ENCODE results near the gene GRIP2.

GRIP2 gene

GRCh38 chr3:14574183-14574582, 34.0 kb upstream of the GRIP2 start:
- TF ChIP-seq TAF1 (IDR thresholded peaks at IDR 0.05; ENCODE audit: borderline replicate concordance, insufficient read depth, low read length) (no peak), SIN3A (IDR thresholded peaks at IDR 0.05; ENCODE audit: borderline replicate concordance, insufficient read depth, low read length) (no peak), POLR2AphosphoS5 (IDR thresholded peaks at IDR 0.05; ENCODE audit: low read depth, low read length) (no peak), FOXP2 (optimal IDR thresholded peaks at IDR 0.05; ENCODE audit: borderline replicate concordance, extremely low read depth, extremely low read length, insufficient read depth) (no peak)
- TF ChIP-seq, protein P1, sequence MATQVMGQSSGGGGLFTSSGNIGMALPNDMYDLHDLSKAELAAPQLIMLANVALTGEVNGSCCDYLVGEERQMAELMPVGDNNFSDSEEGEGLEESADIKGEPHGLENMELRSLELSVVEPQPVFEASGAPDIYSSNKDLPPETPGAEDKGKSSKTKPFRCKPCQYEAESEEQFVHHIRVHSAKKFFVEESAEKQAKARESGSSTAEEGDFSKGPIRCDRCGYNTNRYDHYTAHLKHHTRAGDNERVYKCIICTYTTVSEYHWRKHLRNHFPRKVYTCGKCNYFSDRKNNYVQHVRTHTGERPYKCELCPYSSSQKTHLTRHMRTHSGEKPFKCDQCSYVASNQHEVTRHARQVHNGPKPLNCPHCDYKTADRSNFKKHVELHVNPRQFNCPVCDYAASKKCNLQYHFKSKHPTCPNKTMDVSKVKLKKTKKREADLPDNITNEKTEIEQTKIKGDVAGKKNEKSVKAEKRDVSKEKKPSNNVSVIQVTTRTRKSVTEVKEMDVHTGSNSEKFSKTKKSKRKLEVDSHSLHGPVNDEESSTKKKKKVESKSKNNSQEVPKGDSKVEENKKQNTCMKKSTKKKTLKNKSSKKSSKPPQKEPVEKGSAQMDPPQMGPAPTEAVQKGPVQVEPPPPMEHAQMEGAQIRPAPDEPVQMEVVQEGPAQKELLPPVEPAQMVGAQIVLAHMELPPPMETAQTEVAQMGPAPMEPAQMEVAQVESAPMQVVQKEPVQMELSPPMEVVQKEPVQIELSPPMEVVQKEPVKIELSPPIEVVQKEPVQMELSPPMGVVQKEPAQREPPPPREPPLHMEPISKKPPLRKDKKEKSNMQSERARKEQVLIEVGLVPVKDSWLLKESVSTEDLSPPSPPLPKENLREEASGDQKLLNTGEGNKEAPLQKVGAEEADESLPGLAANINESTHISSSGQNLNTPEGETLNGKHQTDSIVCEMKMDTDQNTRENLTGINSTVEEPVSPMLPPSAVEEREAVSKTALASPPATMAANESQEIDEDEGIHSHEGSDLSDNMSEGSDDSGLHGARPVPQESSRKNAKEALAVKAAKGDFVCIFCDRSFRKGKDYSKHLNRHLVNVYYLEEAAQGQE (IDR thresholded peaks at IDR 0.05; ENCODE audit: insufficient read depth in 1 of 2, low read depth in 2 of 2, low read length in 2 of 2): no peak

GRCh38 chr3:14573706-14574105, 33.6 kb upstream of the GRIP2 start:
- TF ChIP-seq, protein P1 (IDR thresholded peaks at IDR 0.05; ENCODE audit: insufficient read depth in 1 of 2, low read depth in 2 of 2, low read length in 2 of 2): no peak
- TF ChIP-seq TAF1 (IDR thresholded peaks at IDR 0.05; ENCODE audit: borderline replicate concordance, insufficient read depth, low read length) (no peak), POLR2AphosphoS5 (IDR thresholded peaks at IDR 0.05; ENCODE audit: low read depth, low read length) (no peak), SIN3A (IDR thresholded peaks at IDR 0.05; ENCODE audit: borderline replicate concordance, insufficient read depth, low read length) (no peak), FOXP2 (optimal IDR thresholded peaks at IDR 0.05; ENCODE audit: borderline replicate concordance, extremely low read depth, extremely low read length, insufficient read depth) (no peak)

DNA sequence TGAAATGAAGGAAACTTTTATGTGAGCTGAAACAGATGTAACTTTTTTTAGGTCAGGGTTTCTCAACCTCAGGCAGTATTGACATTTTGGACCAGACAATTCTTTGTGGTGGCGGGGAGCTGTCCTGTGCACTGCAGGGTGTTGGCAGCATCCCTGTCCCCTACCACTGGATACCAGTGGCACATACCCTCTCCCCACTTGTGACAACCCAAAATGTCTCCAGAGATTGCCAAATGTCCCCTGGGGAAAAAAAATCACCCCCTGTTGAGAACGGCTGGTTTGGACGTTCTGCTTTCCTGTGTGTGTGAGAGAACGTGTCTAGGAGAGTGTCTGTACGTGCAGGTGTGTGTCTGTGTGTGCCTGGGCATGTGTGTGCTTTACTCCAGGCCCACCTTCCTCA, 30.7 kb upstream of the GRIP2 start:
- TF ChIP-seq FOXP2 (optimal IDR thresholded peaks at IDR 0.05; ENCODE audit: borderline replicate concordance, extremely low read depth, extremely low read length, insufficient read depth) (no peak), TAF1 (IDR thresholded peaks at IDR 0.05; ENCODE audit: borderline replicate concordance, insufficient read depth, low read length) (no peak)
- TF ChIP-seq, protein P1 (IDR thresholded peaks at IDR 0.05; ENCODE audit: insufficient read depth in 1 of 2, low read depth in 2 of 2, low read length in 2 of 2): no peak

DNA sequence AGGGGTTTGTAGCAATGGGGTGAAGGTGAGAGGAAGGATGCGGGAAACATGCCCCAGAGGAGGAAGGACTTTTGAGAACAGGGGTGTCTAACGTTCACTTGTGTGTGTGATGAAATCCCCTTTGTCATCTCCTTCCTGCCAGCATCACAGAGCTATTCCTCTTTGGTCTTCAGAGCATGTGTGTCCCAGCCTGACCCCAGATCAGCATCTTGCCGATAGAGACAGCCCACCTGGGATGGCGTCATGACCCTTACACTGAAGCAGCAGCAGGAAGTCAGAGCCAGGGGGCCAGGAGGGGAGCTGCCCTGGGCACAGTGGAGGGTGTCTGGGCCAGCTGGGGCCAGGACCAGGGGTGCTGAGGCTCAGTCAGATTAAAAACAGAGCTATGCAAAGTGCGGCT, 29.9 kb upstream of the GRIP2 start:
- TF ChIP-seq TAF1 (IDR thresholded peaks at IDR 0.05; ENCODE audit: borderline replicate concordance, insufficient read depth, low read length): no peak
- no peak for TF ChIP-seq FOXP2 (optimal IDR thresholded peaks at IDR 0.05; ENCODE audit: borderline replicate concordance, extremely low read depth, extremely low read length, insufficient read depth)
- TF ChIP-seq, protein P1 (IDR thresholded peaks at IDR 0.05; ENCODE audit: insufficient read depth in 1 of 2, low read depth in 2 of 2, low read length in 2 of 2): no peak
- no peak for TF ChIP-seq POLR2AphosphoS5 (IDR thresholded peaks at IDR 0.05; ENCODE audit: low read depth, low read length)
- no peak for TF ChIP-seq SIN3A (IDR thresholded peaks at IDR 0.05; ENCODE audit: borderline replicate concordance, insufficient read depth, low read length)

GRCh38 chr3:14569474-14570000, 29.4 kb upstream of the GRIP2 start:
- TF ChIP-seq SIN3A (IDR thresholded peaks at IDR 0.05; ENCODE audit: borderline replicate concordance, insufficient read depth, low read length) (no peak), POLR2AphosphoS5 (IDR thresholded peaks at IDR 0.05; ENCODE audit: low read depth, low read length) (no peak), FOXP2 (optimal IDR thresholded peaks at IDR 0.05; ENCODE audit: borderline replicate concordance, extremely low read depth, extremely low read length, insufficient read depth) (no peak), TAF1 (IDR thresholded peaks at IDR 0.05; ENCODE audit: borderline replicate concordance, insufficient read depth, low read length) (no peak)
- TF ChIP-seq, protein P1 (IDR thresholded peaks at IDR 0.05; ENCODE audit: insufficient read depth in 1 of 2, low read depth in 2 of 2, low read length in 2 of 2): no peak

Measured in PFSK-1 (cell line).